NB4 (cell line): ENCODE results near the gene DDRGK1.

Source experiments
- MYC ChIP-seq: IDR thresholded peaks from 2 replicates; pipeline ENCODE4 v1.6.1; 2011; ENCODE audit warnings: low read depth, low read length
- POLR2A ChIP-seq: IDR thresholded peaks from 2 replicates; pipeline ENCODE4 v1.6.1; 2011; ENCODE audit warnings: mild to moderate bottlenecking; ENCODE audit not compliant: insufficient read length; ENCODE audit errors: extremely low read depth
- TF ChIP-seq, protein P1 (sequence below): IDR thresholded peaks from one replicate; pipeline ENCODE4 v1.5.1; 2012; ENCODE audit warnings: low read depth, low read length

DNA sequence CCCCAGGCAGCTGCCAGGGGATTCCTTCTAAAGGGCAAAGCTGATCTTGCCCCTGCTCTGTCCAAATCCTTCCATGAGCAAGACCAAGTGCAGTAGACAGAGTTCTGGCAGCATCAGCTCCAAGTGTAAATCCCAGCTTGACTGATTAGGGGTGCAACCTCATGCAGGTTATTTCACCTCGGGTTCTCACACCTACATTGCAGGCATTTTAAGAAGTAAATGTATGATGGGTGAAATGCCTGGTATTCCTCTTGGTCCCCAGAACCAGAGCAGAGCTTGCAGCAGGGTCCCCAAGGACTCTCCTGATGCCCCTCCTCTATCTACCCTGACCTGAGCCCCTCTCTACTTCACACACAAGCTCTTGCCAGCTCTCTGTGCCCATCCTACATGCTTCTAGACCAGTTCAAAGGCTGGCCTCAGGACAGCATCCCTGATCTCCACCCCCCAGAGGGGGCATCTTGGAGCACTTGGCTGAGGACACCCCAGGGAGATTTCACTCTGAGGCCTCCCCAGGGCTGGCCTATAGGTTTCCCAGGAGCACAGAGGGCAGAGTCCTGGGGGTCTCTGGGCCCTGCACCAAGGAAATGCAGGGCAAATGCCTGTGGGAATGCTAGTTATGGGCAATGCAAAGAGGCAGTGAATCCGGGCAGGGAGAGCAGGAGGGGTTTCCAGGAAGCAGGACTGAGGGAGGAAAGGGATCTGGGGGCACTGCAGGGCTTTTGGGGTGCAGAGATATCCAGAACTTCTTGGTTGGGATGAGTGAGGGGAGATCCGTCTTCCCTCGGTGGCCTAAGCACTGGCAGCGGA, 32.2 kb downstream of the DDRGK1 start:
- TF ChIP-seq, protein P1, sequence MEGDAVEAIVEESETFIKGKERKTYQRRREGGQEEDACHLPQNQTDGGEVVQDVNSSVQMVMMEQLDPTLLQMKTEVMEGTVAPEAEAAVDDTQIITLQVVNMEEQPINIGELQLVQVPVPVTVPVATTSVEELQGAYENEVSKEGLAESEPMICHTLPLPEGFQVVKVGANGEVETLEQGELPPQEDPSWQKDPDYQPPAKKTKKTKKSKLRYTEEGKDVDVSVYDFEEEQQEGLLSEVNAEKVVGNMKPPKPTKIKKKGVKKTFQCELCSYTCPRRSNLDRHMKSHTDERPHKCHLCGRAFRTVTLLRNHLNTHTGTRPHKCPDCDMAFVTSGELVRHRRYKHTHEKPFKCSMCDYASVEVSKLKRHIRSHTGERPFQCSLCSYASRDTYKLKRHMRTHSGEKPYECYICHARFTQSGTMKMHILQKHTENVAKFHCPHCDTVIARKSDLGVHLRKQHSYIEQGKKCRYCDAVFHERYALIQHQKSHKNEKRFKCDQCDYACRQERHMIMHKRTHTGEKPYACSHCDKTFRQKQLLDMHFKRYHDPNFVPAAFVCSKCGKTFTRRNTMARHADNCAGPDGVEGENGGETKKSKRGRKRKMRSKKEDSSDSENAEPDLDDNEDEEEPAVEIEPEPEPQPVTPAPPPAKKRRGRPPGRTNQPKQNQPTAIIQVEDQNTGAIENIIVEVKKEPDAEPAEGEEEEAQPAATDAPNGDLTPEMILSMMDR = no peak
- TF ChIP-seq POLR2A (no peak), MYC (no peak)
